Stomach (tissue), 4 donors: ENCODE measurements around the gene FGF14.

Source experiments
- EP300 ChIP-seq: sonication (generic); formaldehyde crosslinking; IDR thresholded peaks from one replicate; pipeline ENCODE4 v1.6.1; 2017; ENCODE audit warnings: antibody characterized with exemption
- POLR2A ChIP-seq, 4 donors: fragments of 450-650 bp; IDR thresholded peaks; one replicate each; pipeline ENCODE4 v1.6.1; 2016; ENCODE audit warnings: antibody characterized with exemption in 4 of 4, control low read depth in 2 of 4, mild to moderate bottlenecking in 1 of 4, moderate library complexity in 1 of 4
- POLR2AphosphoS5 ChIP-seq, 3 donors: sonication (generic); formaldehyde crosslinking; IDR thresholded peaks; one replicate each; pipeline ENCODE4 v1.6.1; 2016; ENCODE audit warnings: antibody characterized with exemption in 3 of 3
- TF ChIP-seq, protein P1 (sequence below), 7 experiments: fragments of 450-650 bp in 4 of 7; fragments of 200-600 bp in 3 of 7; sonication (generic) in 3 of 7; IDR thresholded peaks; one replicate each; pipeline ENCODE4 v1.5.1; 2016 to 2019; ENCODE audit warnings: antibody characterized with exemption in 7 of 7, control low read depth in 2 of 7, mild to moderate bottlenecking in 1 of 7

DNA sequence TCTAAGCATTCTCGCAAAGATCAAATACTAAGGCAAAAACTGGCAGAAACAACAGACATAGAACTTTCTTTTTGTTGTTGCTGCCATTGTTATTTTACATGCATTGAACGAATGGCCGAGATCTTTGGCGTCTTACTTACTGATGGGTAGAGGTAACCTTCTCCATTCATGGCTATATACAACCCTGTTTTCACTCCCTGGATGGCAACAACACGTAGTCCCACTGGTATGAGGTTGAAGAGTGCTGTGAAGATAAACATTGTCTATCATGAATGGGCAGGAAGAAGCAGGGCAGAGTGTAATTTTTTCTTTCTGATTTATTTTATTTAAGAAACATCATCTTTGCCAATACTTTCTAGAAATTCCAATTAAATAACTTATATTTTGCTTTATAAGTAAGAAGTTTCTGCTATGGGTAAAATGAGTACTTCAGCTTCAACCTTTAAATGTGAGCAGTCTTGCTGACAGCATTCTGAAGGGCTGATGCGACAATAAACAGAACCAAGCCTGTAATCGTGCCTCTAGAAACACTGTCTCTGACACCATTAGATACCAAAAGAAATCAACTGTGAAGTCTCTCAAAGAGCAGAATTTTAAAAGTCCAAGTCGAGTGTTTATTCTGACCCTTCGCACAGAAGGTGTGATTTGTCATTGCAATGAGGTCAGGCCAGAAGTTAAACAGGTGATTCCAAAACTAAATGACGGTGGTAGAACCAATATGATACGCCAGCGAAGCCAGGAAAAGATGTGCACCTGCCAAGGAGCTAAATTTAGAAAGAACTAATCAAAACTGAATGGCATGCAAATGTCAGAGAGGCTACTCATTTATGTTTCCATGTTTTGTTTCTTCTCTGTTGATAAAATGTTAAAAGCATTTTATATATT, 533.0 kb downstream of the FGF14 start:
- TF ChIP-seq POLR2AphosphoS5 (IDR thresholded peaks at IDR 0.05) (no peak), POLR2A (IDR thresholded peaks at IDR 0.05) (no peak), EP300 (no peak)
- TF ChIP-seq, protein P1, sequence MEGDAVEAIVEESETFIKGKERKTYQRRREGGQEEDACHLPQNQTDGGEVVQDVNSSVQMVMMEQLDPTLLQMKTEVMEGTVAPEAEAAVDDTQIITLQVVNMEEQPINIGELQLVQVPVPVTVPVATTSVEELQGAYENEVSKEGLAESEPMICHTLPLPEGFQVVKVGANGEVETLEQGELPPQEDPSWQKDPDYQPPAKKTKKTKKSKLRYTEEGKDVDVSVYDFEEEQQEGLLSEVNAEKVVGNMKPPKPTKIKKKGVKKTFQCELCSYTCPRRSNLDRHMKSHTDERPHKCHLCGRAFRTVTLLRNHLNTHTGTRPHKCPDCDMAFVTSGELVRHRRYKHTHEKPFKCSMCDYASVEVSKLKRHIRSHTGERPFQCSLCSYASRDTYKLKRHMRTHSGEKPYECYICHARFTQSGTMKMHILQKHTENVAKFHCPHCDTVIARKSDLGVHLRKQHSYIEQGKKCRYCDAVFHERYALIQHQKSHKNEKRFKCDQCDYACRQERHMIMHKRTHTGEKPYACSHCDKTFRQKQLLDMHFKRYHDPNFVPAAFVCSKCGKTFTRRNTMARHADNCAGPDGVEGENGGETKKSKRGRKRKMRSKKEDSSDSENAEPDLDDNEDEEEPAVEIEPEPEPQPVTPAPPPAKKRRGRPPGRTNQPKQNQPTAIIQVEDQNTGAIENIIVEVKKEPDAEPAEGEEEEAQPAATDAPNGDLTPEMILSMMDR (IDR thresholded peaks at IDR 0.05): no peak
